Testis (tissue), 2 donors: ENCODE measurements around the gene HINT2.

Experiments used
- POLR2A ChIP-seq: fragments of 450-650 bp; IDR thresholded peaks from one replicate; pipeline ENCODE4 v1.6.1; 2017; ENCODE audit warnings: antibody characterized with exemption, mild to moderate bottlenecking, moderate library complexity
- TF ChIP-seq, protein P1 (sequence below), 3 experiments: fragments of 450-650 bp in 2 of 3; fragments of 200-600 bp in 1 of 3; sonication (generic) in 1 of 3; IDR thresholded peaks; one replicate each; pipeline ENCODE4 v1.5.1; 2016 to 2019; ENCODE audit warnings: antibody characterized with exemption in 3 of 3, mild to moderate bottlenecking in 2 of 3, moderate library complexity in 1 of 3

DNA sequence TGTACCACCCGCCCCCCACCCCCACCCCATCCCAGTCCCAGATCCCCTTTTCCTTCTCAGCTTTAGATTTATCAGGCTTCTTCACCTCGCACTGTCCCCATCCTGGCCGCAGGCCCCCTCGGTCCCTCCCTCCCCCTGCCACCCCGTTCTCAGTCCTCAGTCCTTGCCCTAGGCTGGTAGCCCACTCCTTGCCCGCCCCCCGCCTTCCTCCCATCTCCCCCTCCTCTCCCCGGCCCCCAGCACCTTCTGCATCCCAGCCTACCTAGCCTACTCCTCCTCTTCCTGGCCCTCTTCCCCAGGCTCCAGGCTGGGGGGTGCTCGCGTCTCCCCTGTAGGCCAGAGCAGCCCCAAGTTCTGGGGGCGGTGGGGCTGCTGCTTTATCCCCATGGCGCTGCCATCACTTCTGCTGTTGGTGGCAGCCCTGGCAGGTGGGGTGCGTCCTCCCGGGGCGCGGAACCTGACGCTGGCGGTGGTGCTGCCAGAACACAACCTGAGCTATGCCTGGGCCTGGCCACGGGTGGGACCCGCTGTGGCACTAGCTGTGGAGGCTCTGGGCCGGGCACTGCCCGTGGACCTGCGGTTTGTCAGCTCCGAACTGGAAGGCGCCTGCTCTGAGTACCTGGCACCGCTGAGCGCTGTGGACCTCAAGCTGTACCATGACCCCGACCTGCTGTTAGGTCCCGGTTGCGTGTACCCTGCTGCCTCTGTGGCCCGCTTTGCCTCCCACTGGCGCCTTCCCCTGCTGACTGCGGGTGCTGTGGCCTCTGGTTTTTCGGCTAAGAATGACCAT lies 22.6 kb downstream of the HINT2 start:
- TF ChIP-seq, protein P1, sequence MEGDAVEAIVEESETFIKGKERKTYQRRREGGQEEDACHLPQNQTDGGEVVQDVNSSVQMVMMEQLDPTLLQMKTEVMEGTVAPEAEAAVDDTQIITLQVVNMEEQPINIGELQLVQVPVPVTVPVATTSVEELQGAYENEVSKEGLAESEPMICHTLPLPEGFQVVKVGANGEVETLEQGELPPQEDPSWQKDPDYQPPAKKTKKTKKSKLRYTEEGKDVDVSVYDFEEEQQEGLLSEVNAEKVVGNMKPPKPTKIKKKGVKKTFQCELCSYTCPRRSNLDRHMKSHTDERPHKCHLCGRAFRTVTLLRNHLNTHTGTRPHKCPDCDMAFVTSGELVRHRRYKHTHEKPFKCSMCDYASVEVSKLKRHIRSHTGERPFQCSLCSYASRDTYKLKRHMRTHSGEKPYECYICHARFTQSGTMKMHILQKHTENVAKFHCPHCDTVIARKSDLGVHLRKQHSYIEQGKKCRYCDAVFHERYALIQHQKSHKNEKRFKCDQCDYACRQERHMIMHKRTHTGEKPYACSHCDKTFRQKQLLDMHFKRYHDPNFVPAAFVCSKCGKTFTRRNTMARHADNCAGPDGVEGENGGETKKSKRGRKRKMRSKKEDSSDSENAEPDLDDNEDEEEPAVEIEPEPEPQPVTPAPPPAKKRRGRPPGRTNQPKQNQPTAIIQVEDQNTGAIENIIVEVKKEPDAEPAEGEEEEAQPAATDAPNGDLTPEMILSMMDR (IDR thresholded peaks at IDR 0.05): no peak
- TF ChIP-seq POLR2A: no peak
